ENCODE results near the gene CTSZ.
A peak's percentile ranks its signal among the peaks of the same experiment; 100 is the strongest.
"Not testable (repeated sequence)": the region's sequence is repeated elsewhere in the genome, so short reads cannot be mapped to it uniquely, and the experiment has no call there.

Gene CTSZ

DNA sequence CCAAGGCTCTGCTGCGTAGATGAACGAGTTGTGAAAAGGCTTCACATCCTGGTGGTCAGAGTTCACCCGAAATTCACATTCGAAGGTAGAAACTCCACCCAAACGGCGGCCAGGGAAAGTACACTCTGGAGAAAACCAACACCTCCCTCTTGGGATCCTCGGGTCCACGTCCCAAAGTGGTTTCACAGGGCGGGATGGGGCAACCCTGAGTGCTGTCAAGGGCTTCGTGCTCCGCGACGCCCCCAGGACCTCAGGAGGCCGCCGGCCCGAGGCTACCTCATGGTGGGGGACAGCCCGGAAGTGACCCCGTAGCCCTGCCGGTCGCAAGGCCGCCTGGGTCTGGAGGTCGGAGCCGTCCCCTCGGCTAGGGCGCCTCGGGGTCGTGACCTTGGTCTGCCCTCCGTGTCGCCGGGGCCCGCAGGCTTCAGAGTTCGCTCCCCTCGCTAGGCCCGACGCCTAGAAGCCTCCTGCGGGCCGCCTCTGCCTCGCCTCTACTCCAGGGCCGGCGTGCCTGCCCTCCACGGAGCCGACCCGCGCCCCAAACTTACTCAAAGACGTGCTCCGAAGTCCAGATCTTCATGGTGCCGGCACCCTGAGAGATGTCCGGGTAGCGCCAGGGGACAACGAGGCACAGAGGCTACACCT is 35.2 kb upstream of the CTSZ start, which contains the start of gene PRELID3B:
PRELID3B (minus strand) TSS at position 636 of the 645 bp plus-strand sequence; CDS start at position 580, 56 bp downstream.
- H3K4me1 ChIP-seq (ENCODE audit: control insufficient read depth, low read depth, low read length), result peaks cover 5% of the 10 kb centered on the region
- peak within 1 kb of the TSS; percentile 70 for H3K4me3 ChIP-seq (ENCODE audit: low read length)
- H3K9me3 ChIP-seq (ENCODE audit: control insufficient read depth, low read depth, low read length), result no peaks in the 10 kb centered on the region
- H3K27ac ChIP-seq (ENCODE audit: low read length), result no peak within 1 kb of the TSS
- H3K9ac ChIP-seq (ENCODE audit: low read length), result peak within 1 kb of the TSS; percentile 56
- peaks cover 14% of the 10 kb centered on the region for H3K36me3 ChIP-seq (ENCODE audit: control insufficient read depth, low read depth, low read length)
- H3K27me3 ChIP-seq (ENCODE audit: control insufficient read depth, insufficient read depth, low read length), result no peaks in the 10 kb centered on the region

DNA sequence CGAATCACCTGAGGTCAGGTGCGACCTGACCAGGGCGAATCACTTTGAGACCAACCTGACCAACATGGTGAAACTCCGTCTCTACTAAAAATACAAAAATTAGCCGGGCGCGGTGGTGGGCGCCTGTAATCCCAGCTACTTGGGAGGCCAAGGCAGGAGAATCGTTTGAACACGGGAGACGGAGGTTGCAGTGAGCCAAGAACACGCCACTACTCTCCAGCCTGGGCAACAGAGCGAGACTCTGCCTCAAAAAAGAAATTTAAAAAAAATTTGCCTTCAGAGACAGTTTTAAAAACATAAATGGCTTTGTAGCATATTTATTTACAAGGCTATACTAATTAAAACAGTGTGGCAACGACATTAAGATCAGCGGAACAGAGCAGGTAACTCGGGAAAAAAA is 34.4 kb upstream of the CTSZ start:
- Histone ChIP-seq H3K4me3 (ENCODE audit: low read length) (peak overlapping the region; percentile 70), H3K9ac (ENCODE audit: low read length) (peak overlapping the region; percentile 56), H3K36me3 (ENCODE audit: control insufficient read depth, low read depth, low read length) (peaks cover 22% of the 10 kb centered on the region)
- not testable (repeated sequence) for H3K27me3 ChIP-seq (ENCODE audit: control insufficient read depth, insufficient read depth, low read length); H3K9me3 ChIP-seq (ENCODE audit: control insufficient read depth, low read depth, low read length); H3K4me1 ChIP-seq (ENCODE audit: control insufficient read depth, low read depth, low read length); H3K27ac ChIP-seq (ENCODE audit: low read length)

DNA sequence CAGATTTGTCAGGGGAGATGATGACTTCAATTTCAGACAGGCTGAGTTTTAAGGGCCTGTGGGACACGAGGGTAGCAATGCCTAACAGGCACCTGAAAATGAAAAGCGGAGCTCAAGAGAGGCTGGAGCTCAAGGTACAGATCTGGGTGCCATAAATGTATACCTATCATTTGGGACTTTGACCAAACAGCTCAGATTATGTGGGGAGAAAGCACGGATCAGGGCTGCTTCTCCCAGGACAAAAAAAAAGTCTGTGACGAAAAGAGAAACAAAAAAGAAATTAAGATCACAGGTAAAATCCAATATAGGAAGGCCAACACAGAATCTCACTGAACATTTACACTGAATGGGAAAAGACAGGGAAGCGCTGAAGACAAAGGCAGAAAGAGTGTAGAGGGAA is 33.6 kb upstream of the CTSZ start:
- H3K9ac ChIP-seq (ENCODE audit: low read length), result no peak overlapping the region
- no peaks in the 10 kb centered on the region for H3K27me3 ChIP-seq (ENCODE audit: control insufficient read depth, insufficient read depth, low read length)
- H3K4me1 ChIP-seq (ENCODE audit: control insufficient read depth, low read depth, low read length), result peaks cover 5% of the 10 kb centered on the region
- H3K4me3 ChIP-seq (ENCODE audit: low read length), result no peak overlapping the region
- peaks cover 30% of the 10 kb centered on the region for H3K36me3 ChIP-seq (ENCODE audit: control insufficient read depth, low read depth, low read length)
- no peak overlapping the region for H3K27ac ChIP-seq (ENCODE audit: low read length)
- H3K9me3 ChIP-seq (ENCODE audit: control insufficient read depth, low read depth, low read length), result no peaks in the 10 kb centered on the region

DNA sequence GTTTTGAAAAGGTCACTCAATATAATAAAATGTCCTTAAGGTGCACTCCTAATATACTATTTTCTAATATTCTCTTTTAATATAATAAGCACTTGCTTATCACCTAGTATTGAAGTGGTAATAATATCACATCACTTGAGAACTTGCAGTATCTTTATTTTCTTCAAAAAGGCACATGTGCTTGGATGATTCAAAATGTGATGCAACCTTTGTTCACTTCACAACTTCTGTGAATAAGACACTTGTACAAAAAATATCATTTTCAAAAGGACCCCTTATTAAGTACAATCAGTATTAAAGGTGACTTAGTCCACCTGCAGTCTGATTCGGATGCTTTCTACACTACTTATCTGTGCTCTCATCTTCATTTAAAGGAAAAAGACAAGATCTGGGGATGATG is 32.2 kb upstream of the CTSZ start:
- H3K4me1 ChIP-seq (ENCODE audit: control insufficient read depth, low read depth, low read length), result peaks cover 5% of the 10 kb centered on the region
- H3K36me3 ChIP-seq (ENCODE audit: control insufficient read depth, low read depth, low read length), result peaks cover 39% of the 10 kb centered on the region

DNA sequence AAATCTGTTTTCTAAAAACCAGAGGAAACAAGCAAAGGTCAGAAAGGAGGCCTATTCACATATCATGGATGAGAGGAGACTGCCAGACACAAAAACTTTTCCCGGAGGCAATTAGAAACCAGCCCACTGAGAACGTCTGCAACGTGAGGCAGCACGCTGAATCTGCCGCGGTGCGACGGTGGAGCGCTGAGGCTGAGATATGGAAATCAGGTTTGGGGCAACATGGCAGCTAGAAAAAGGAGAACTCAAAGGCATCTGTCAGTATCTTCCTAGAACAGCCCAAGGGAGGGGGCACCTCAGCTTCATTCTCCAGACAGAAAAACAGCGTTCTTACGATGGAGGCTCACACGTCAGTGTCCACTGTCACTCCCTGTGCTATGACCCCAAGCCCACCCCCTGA is 30.3 kb upstream of the CTSZ start:
- no peaks in the 10 kb centered on the region for H3K27me3 ChIP-seq (ENCODE audit: control insufficient read depth, insufficient read depth, low read length)
- peaks cover 45% of the 10 kb centered on the region for H3K36me3 ChIP-seq (ENCODE audit: control insufficient read depth, low read depth, low read length)
- H3K4me3 ChIP-seq (ENCODE audit: low read length), result no peak overlapping the region
- H3K9ac ChIP-seq (ENCODE audit: low read length), result no peak overlapping the region
- no peak overlapping the region for H3K27ac ChIP-seq (ENCODE audit: low read length)
- peaks cover 3% of the 10 kb centered on the region for H3K4me1 ChIP-seq (ENCODE audit: control insufficient read depth, low read depth, low read length)
- no peaks in the 10 kb centered on the region for H3K9me3 ChIP-seq (ENCODE audit: control insufficient read depth, low read depth, low read length)

More for the DNA sequence above, 32.2 kb upstream of the CTSZ start:
- Histone ChIP-seq H3K4me3 (ENCODE audit: low read length) (no peak overlapping the region), H3K9me3 (ENCODE audit: control insufficient read depth, low read depth, low read length) (no peaks in the 10 kb centered on the region), H3K9ac (ENCODE audit: low read length) (no peak overlapping the region), H3K27me3 (ENCODE audit: control insufficient read depth, insufficient read depth, low read length) (no peaks in the 10 kb centered on the region), H3K27ac (ENCODE audit: low read length) (no peak overlapping the region)

DNA sequence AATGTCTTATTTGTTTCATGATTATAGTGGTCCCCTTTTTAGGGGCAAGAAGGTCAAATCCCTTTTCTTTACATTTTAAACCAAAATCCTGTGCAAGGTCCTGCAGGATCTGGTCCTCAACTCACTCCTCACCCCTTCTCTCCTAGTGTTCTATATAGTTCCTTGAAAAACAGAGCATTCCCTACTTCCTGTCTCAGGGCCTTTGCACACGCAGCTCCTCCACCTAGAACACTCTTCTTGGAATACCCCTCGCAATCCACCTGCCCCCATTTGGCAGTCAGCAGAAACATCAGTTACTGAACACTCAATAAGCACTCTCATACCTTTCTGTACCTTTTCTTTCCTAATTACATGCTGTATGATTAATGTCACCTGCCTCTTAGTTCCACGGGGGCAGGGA is 28.3 kb upstream of the CTSZ start:
- Histone ChIP-seq H3K27ac (ENCODE audit: low read length) (no peak overlapping the region), H3K27me3 (ENCODE audit: control insufficient read depth, insufficient read depth, low read length) (peaks cover 15% of the 10 kb centered on the region), H3K9me3 (ENCODE audit: control insufficient read depth, low read depth, low read length) (no peaks in the 10 kb centered on the region), H3K36me3 (ENCODE audit: control insufficient read depth, low read depth, low read length) (peaks cover 46% of the 10 kb centered on the region), H3K4me3 (ENCODE audit: low read length) (no peak overlapping the region), H3K9ac (ENCODE audit: low read length) (no peak overlapping the region), H3K4me1 (ENCODE audit: control insufficient read depth, low read depth, low read length) (peaks cover 3% of the 10 kb centered on the region)

DNA sequence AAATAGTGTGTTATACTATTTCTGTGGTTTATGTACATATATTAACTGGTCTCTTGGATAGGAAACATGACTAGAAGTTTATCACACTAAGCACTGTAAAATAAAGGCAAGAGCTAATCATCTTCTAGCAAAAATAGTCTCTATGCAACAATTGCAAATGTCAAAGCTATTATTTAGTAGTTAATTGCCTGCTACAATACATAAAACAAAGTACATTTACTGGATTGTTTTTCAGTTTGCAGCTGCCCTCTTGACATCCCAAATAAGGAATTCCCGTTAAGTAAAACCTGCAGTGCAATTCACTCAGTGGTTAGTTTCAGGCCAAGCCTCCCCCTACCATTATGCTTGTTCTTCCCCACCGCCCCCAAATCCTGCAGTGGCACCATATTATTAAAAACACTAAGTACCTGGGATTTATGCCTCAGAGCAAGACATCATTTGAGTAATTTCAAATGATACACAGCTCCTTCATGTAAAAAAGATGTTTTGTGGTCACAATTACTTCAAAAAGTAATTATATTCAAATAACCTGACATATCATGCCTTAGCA is 26.6 kb upstream of the CTSZ start:
- peaks cover 59% of the 10 kb centered on the region for H3K36me3 ChIP-seq (ENCODE audit: control insufficient read depth, low read depth, low read length)

DNA sequence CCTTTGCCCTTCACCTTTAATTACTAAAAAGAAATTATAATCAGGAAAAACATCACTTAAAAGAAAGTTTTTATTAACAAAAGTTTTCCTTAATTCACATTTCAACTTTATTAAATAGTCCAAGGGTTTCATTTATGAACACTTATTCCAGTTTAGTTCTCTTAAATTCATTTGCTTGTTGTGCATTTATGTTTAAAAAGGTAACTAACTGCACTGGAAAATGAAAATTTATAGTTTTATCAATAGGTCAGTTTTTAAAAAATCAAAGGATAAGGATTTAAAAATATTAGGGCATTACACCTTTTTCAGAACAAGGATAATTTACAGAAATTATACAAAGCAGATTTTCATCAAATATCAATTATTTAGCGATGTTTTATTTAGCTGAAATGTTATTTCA is 26.0 kb upstream of the CTSZ start:
- peaks cover 63% of the 10 kb centered on the region for H3K36me3 ChIP-seq (ENCODE audit: control insufficient read depth, low read depth, low read length)
- H3K4me1 ChIP-seq (ENCODE audit: control insufficient read depth, low read depth, low read length), result peaks cover 3% of the 10 kb centered on the region
- H3K27me3 ChIP-seq (ENCODE audit: control insufficient read depth, insufficient read depth, low read length), result peaks cover 38% of the 10 kb centered on the region
- no peaks in the 10 kb centered on the region for H3K9me3 ChIP-seq (ENCODE audit: control insufficient read depth, low read depth, low read length)
- H3K9ac ChIP-seq (ENCODE audit: low read length), result peak overlapping the region; percentile 55
- H3K27ac ChIP-seq (ENCODE audit: low read length), result no peak overlapping the region
- peak overlapping the region; percentile 69 for H3K4me3 ChIP-seq (ENCODE audit: low read length)

More for the DNA sequence above, 26.6 kb upstream of the CTSZ start:
- H3K27me3 ChIP-seq (ENCODE audit: control insufficient read depth, insufficient read depth, low read length), result peaks cover 32% of the 10 kb centered on the region
- H3K9ac ChIP-seq (ENCODE audit: low read length), result no peak overlapping the region
- no peaks in the 10 kb centered on the region for H3K9me3 ChIP-seq (ENCODE audit: control insufficient read depth, low read depth, low read length)
- no peak overlapping the region for H3K27ac ChIP-seq (ENCODE audit: low read length)
- H3K4me1 ChIP-seq (ENCODE audit: control insufficient read depth, low read depth, low read length), result peaks cover 3% of the 10 kb centered on the region
- no peak overlapping the region for H3K4me3 ChIP-seq (ENCODE audit: low read length)

DNA sequence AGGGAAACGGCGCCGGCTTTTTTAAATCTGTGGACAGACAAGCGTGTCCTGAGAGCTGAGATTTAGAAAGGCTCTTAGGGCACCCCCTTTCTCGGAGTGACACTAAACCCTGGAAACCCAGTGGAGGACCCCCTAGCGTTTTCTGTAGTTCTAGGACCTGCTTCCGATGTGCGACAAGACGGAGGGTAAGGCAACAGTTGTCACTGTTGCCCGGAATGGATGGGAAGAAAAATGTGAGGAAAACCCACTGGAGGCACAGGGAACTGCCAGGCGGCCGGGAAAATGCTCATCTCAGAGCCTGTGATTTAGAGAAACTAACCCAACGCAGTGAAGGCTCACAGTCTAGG is 25.6 kb upstream of the CTSZ start:
- Histone ChIP-seq H3K36me3 (ENCODE audit: control insufficient read depth, low read depth, low read length) (peaks cover 63% of the 10 kb centered on the region), H3K4me1 (ENCODE audit: control insufficient read depth, low read depth, low read length) (peaks cover 3% of the 10 kb centered on the region), H3K4me3 (ENCODE audit: low read length) (peak overlapping the region; percentile 69), H3K27me3 (ENCODE audit: control insufficient read depth, insufficient read depth, low read length) (peaks cover 42% of the 10 kb centered on the region), H3K27ac (ENCODE audit: low read length) (no peak overlapping the region), H3K9ac (ENCODE audit: low read length) (peak overlapping the region; percentile 55), H3K9me3 (ENCODE audit: control insufficient read depth, low read depth, low read length) (no peaks in the 10 kb centered on the region)

DNA sequence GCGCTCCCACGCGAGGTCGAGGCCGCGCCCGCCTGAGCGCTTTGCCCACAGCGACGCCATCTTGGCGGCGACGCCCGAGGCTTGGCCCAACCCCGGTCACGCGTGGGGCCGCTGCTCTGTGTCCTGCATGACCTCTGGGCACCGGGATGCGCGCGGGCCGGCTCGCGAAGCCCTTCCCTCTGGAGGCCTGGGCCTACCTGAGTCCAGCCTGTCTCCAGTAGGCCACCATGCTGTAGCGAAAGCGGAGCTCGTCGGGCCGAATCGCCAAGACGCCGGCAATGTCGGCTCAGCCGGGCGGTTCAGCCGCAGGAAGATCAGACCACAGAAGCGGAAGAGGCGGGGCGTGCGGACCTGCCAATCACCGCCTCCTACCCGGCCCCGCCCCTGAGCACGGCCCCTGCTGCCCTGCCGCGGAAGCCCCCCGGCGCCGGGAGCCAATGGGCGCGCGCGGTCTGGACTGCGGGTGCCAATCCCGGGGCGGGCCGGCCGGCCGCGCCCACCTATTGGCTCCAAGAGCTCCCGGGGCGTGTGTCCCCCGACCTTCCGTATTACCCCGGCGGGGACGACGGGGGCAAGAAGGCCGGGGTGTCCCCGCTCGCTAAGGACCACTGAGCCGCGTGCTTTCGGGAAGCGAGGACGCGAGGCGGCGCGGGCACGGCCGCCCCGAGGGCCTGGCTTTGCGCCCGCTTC is 25.1 kb upstream of the CTSZ start, which contains the start of gene ATP5F1E:
ATP5F1E (minus strand) TSS at position 313 of the 690 bp plus-strand sequence; CDS start at position 229, 84 bp downstream.
- peak within 1 kb of the TSS; percentile 89 for H3K4me3 ChIP-seq (ENCODE audit: low read length)
- H3K4me1 ChIP-seq (ENCODE audit: control insufficient read depth, low read depth, low read length), result peaks cover 3% of the 10 kb centered on the region
- peaks cover 63% of the 10 kb centered on the region for H3K36me3 ChIP-seq (ENCODE audit: control insufficient read depth, low read depth, low read length)
- no peaks in the 10 kb centered on the region for H3K9me3 ChIP-seq (ENCODE audit: control insufficient read depth, low read depth, low read length)
- H3K27me3 ChIP-seq (ENCODE audit: control insufficient read depth, insufficient read depth, low read length), result peaks cover 47% of the 10 kb centered on the region
- H3K9ac ChIP-seq (ENCODE audit: low read length), result peak within 1 kb of the TSS; percentile 78
- peak within 1 kb of the TSS; percentile 67 for H3K27ac ChIP-seq (ENCODE audit: low read length)

DNA sequence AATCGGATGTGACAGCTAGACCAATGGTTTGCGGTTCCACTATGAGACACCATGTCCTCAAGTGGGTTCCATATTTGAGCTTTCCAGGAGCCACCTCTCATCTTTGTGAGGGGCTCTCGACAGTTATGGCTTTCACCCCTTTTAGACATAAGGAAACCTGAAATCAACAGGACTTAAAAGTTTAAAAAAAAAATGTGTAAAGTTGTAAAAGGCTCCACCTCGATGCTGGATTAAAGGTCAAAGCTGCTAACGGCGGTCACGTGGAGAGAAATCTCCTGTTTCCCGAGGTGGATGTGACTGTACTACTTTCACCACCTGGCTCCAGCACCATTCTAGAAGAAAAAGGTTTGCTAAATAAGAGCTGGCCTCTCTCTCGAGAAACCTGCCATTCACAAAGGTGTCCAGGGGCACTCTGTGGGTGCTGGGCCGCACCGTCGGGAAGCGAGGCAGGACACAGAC is 24.5 kb upstream of the CTSZ start:
- Histone ChIP-seq H3K36me3 (ENCODE audit: control insufficient read depth, low read depth, low read length) (peaks cover 60% of the 10 kb centered on the region), H3K9ac (ENCODE audit: low read length) (peak overlapping the region; percentile 78), H3K27ac (ENCODE audit: low read length) (peak overlapping the region; percentile 67), H3K4me1 (ENCODE audit: control insufficient read depth, low read depth, low read length) (peaks cover 3% of the 10 kb centered on the region), H3K4me3 (ENCODE audit: low read length) (peak overlapping the region; percentile 89), H3K27me3 (ENCODE audit: control insufficient read depth, insufficient read depth, low read length) (peaks cover 53% of the 10 kb centered on the region), H3K9me3 (ENCODE audit: control insufficient read depth, low read depth, low read length) (no peaks in the 10 kb centered on the region)

Measured in iPS-18a (cell line).